A549 (cell line): ENCODE results near the gene BMP7. TPM values are rescaled to one million over a fixed set of nuclear protein-coding genes. Genes with fewer than 3 reads are reported as not detected.

ENCODE experiments used
- ATAC-seq, 2 experiments: fragments of 200-7000 bp in 1 of 2; fragments of >200 bp in 1 of 2; cut with Nextera tagmentation in 1 of 2; cut with Tn5 transposase in 1 of 2; 3 replicates each; pipeline versions ENCODE4 v1.8.0 to v1.9.1; 2018 to 2020; ENCODE audit warnings: mild to moderate bottlenecking in 1 of 2, moderate library complexity in 1 of 2
- CTCF ChIA-PET: fragments of 300-600 bp; sonication (Branson Sonifier 250); formaldehyde crosslinking; extraction: SDS; loops from one replicate; lab custom pipeline; 2021; ENCODE audit warnings: antibody characterized with exemption, inconsistent platforms; lab: Yijun Ruan, JAX
- POLR2A ChIA-PET: fragments of 350-600 bp; formaldehyde crosslinking; extraction: SDS; loops from one replicate; lab custom pipeline; 2021; ENCODE audit warnings: antibody characterized with exemption, inconsistent platforms; lab: Yijun Ruan, JAX
- DNase-seq, 2 experiments: peaks; one replicate each; pipeline versions ENCODE4 v3.0.0 to v3.0.0-alpha.2; 2011 to 2016; ENCODE audit warnings: low read depth in 1 of 2, low spot score in 1 of 2
- FAIRE-seq: peaks from 2 replicates; lab custom pipeline; 2011; peaks lifted over from hg19 to GRCh38; lab: Jason Lieb, UNC
- H3K27ac ChIP-seq, 2 experiments: fragments of >200 bp; sonication (Bioruptor Twin); formaldehyde crosslinking; 3 replicates each; pipeline ENCODE4 v1.5.1; 2016 to 2017
- H3K4me1 ChIP-seq: fragments of >200 bp; sonication (Bioruptor Twin); formaldehyde crosslinking; 3 replicates; pipeline ENCODE4 v1.6.1; 2016
- H3K4me2 ChIP-seq: fragments of >200 bp; sonication (Bioruptor Twin); formaldehyde crosslinking; 3 replicates; pipeline ENCODE4 v1.6.1; 2016
- H3K4me3 ChIP-seq: fragments of >200 bp; sonication (Bioruptor Twin); formaldehyde crosslinking; 3 replicates; pipeline ENCODE4 v1.5.1; 2016
- H3K9me3 ChIP-seq: fragments of >200 bp; sonication (Bioruptor Twin); formaldehyde crosslinking; 3 replicates; pipeline ENCODE4 v1.6.1; 2016
- BHLHE40 ChIP-seq: IDR thresholded peaks from 2 replicates; pipeline ENCODE4 v1.6.1; 2012; ENCODE audit warnings: low read depth, low read length, inconsistent platforms
- CBX8 ChIP-seq: fragments of 200-600 bp; sonication (generic); IDR thresholded peaks from 2 replicates; pipeline ENCODE4 v1.6.1; 2016
- CHD4 ChIP-seq: fragments of 200-600 bp; sonication (generic); IDR thresholded peaks from 2 replicates; pipeline ENCODE4 v1.6.1; 2016; ENCODE audit warnings: antibody characterized with exemption, mild to moderate bottlenecking, borderline replicate concordance
- ESRRA ChIP-seq: fragments of 150-350 bp; IDR thresholded peaks from 2 replicates; pipeline ENCODE4 v1.6.1; 2014; ENCODE audit warnings: mild to moderate bottlenecking, low read length, borderline replicate concordance
- FOSB ChIP-seq: fragments of 250-450 bp; sonication (Bioruptor Pico); IDR thresholded peaks from 2 replicates; pipeline ENCODE4 v1.5.0; 2020; ENCODE audit warnings: mild to moderate bottlenecking, moderate library complexity
- KDM1A ChIP-seq: fragments of 200-600 bp; sonication (generic); IDR thresholded peaks from 2 replicates; pipeline ENCODE4 v1.6.1; 2016; ENCODE audit warnings: low read depth, mild to moderate bottlenecking
- MAZ ChIP-seq: fragments of 150-350 bp; IDR thresholded peaks from 2 replicates; pipeline ENCODE4 v1.6.1; 2014; ENCODE audit warnings: antibody characterized with exemption, low read depth, low read length, borderline replicate concordance
- MYC ChIP-seq: IDR thresholded peaks from 2 replicates; pipeline ENCODE4 v1.6.1; 2012; ENCODE audit warnings: mild to moderate bottlenecking, inconsistent platforms, low read length, improper control_type of control experiment, borderline replicate concordance
- NR3C1 ChIP-seq: fragments of >200 bp; sonication (Bioruptor Twin); formaldehyde crosslinking; IDR thresholded peaks from 3 replicates; pipeline ENCODE4 v1.6.1; 2017
- POLR2A ChIP-seq: IDR thresholded peaks from 2 replicates; pipeline ENCODE4 v1.6.1; 2012; ENCODE audit warnings: mild to moderate bottlenecking, low read length
- POLR2AphosphoS2 ChIP-seq: conservative IDR thresholded peaks from 2 replicates; pipeline ENCODE4 v1.6.1; 2012; ENCODE audit warnings: low read length, improper control_type of control experiment, inconsistent platforms
- RAD21 ChIP-seq, 2 experiments: fragments of >200 bp in 1 of 2; sonication (Bioruptor Twin) in 1 of 2; formaldehyde crosslinking in 1 of 2; IDR thresholded peaks in 1 of 2; conservative IDR thresholded peaks in 1 of 2; 2 replicates in 1 of 2; 3 replicates in 1 of 2; pipeline ENCODE4 v1.6.1; 2012 to 2018; ENCODE audit warnings: inconsistent platforms in 1 of 2
- TFCP2L1 ChIP-seq: fragments of 250-450 bp; sonication (Bioruptor Pico); IDR thresholded peaks from 2 replicates; pipeline ENCODE4 v1.5.0; 2021; ENCODE audit warnings: mild to moderate bottlenecking
- ZFP36 ChIP-seq: fragments of 450-650 bp; IDR thresholded peaks from 2 replicates; pipeline ENCODE4 v1.6.1; 2014; ENCODE audit warnings: borderline replicate concordance; ENCODE audit not compliant: partially characterized antibody
- ZNF302 ChIP-seq: fragments of 250-450 bp; sonication (Bioruptor Pico); IDR thresholded peaks from 2 replicates; pipeline ENCODE4 v1.9.0; 2021; ENCODE audit warnings: inconsistent platforms, mild to moderate bottlenecking, moderate library complexity
- WGBS: methylation state at CpG from one replicate; pipeline ENCODE4 v1.1.6; 2017; ENCODE audit errors: missing lambda C conversion rate; 5-methylcytosine and 5-hydroxymethylcytosine counted together
- polyA plus RNA-seq, 4 experiments: library from polyadenylated mRNA; depleted of rRNA in 3 of 4; stranded (reverse); fragments of >200 nt; fragmentation: RNase III in 1 of 4; extraction: RNeasy Plus Mini Kit Qiagen cat#74134 plus additional on column Dnase treatment in 1 of 4; gene quantifications; 2 replicates in 3 of 4; 3 replicates in 1 of 4; pipeline ENCODE4 v1.2.3, GENCODE V29; 2011 to 2017
- TF ChIP-seq, protein P1 (sequence below): fragments of >200 bp; sonication (Bioruptor Twin); formaldehyde crosslinking; IDR thresholded peaks from 2 replicates; pipeline ENCODE4 v1.6.1; 2016
- TF ChIP-seq, protein P2 (sequence below): IDR thresholded peaks from 2 replicates; pipeline ENCODE4 v1.6.1; 2012
- TF ChIP-seq, protein P3 (sequence below): fragments of 150-350 bp; IDR thresholded peaks from 2 replicates; pipeline ENCODE4 v1.6.1; 2014; ENCODE audit warnings: low read depth, mild to moderate bottlenecking, low read length
- TF ChIP-seq, protein P4 (sequence below): fragments of 250-450 bp; sonication (Bioruptor Pico); IDR thresholded peaks from 2 replicates; pipeline ENCODE4 v1.5.0; 2020; ENCODE audit warnings: low read depth, mild to moderate bottlenecking, moderate library complexity
- TF ChIP-seq, protein P5 (sequence below): fragments of 250-450 bp; sonication (Bioruptor Pico); IDR thresholded peaks from 2 replicates; pipeline ENCODE4 v1.5.0; 2021; ENCODE audit warnings: mild to moderate bottlenecking, moderate library complexity, borderline replicate concordance
- TF ChIP-seq, protein P6 (sequence below): IDR thresholded peaks from 2 replicates; pipeline ENCODE4 v1.6.1; 2012
- TF ChIP-seq, protein P7 (sequence below): fragments of 450-650 bp; IDR thresholded peaks from 2 replicates; pipeline ENCODE4 v1.6.1; 2014; ENCODE audit warnings: antibody characterized with exemption

BMP7 gene
- polyA plus RNA-seq, 2 of the 4 experiments (the other 2 are of a cell fraction) = 0.08 to 0.22 TPM

DNA sequence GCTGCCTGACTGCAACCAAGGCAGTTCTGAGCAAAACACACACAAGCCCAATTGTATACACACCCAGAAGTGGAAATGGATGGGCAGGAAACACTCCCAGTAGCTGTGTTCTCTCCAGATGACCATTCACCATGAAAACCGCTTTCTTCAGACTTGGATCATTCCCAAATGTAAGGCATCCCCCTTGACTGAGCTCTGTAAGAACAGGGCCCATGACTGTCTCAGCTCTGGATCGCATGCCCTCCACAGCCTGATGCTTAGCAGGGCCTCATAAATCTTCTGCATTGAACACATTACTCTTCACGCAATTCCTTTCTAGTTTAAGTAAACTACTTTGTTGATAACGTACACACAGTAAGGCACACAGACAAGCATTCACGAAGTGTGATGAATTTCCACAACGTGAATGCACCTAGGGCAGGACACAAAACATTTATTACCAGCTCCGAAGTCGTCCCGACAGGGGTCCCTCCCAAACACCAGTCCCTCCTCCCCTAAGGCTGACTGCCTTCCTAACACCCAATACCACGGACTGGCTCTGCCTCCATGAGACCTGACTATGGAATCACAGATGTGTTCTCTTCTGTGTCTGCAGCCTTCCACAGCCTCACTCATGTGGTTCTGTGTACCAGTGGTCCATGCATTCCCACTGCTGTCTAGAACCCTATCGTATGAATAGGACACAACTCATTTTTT is 31.7 kb downstream of the BMP7 start:
- ATAC-seq = no peak
- H3K4me1 ChIP-seq = no peaks in the 10 kb centered on the region
- no peak for FAIRE-seq
- no peak overlapping the region for H3K4me2 ChIP-seq
- DNase-seq = no peak
- H3K9me3 ChIP-seq = no peaks in the 10 kb centered on the region
- TF ChIP-seq ZNF302 (no peak), NR3C1 (no peak), POLR2A (no peak)
- ChIA-PET POLR2A (no interaction called here), CTCF (interaction anchor here (1.9 kb wide), 1 partner anchor 11 kb away, joined by 6 read pairs; no protein-coding TSS in a partner anchor)
- WGBS = 28% methylated on average over 11 of the region's 11 CpGs
- H3K27ac ChIP-seq = no peak overlapping the region
- H3K4me3 ChIP-seq = no peak overlapping the region

DNA sequence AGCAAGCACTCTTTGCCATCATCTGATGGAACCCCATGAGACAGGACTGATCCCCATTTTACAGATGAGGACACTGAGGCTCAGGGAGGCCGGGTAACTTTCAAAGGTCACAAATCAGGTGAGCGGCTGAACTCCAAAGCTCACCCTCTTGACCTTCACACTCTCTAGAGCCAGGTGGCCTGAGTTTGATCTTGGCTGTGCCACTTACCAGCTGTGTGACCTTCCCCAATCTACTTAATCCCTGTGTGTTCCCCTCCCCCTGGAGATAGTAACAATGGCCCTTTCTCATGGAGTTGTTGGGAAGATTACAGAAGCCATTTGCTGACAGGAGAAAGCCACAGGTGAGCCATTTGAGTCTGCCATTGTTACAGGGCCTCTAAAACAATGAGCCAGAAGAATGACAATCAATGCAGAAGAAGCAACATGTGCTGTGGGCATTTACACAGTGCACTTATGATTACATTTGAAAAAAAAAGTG is 34.5 kb downstream of the BMP7 start:
- POLR2A ChIA-PET = no interaction called here
- Histone ChIP-seq H3K27ac (no peak overlapping the region), H3K9me3 (no peaks in the 10 kb centered on the region), H3K4me2 (no peak overlapping the region), H3K4me3 (no peak overlapping the region)
- no peak for DNase-seq
- FAIRE-seq = no peak
- TF ChIP-seq, protein P1, sequence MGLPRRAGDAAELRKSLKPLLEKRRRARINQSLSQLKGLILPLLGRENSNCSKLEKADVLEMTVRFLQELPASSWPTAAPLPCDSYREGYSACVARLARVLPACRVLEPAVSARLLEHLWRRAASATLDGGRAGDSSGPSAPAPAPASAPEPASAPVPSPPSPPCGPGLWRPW = no peak
- no peak for TF ChIP-seq RAD21 (conservative IDR thresholded peaks at IDR 0.05 in 1 of 2, IDR thresholded peaks at IDR 0.05 in 1 of 2)
- no peak for TF ChIP-seq POLR2AphosphoS2
- TF ChIP-seq, protein P2, sequence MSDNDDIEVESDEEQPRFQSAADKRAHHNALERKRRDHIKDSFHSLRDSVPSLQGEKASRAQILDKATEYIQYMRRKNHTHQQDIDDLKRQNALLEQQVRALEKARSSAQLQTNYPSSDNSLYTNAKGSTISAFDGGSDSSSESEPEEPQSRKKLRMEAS = no peak
- no peak for TF ChIP-seq CBX8
- no peak for TF ChIP-seq ZFP36
- TF ChIP-seq BHLHE40 = no peak
- TF ChIP-seq, all 56 proteins: peak for 0
- CTCF ChIA-PET = no interaction called here
- 55% methylated on average over 2 of the region's 2 CpGs for WGBS
- ATAC-seq = no peak
- H3K4me1 ChIP-seq = no peaks in the 10 kb centered on the region

DNA sequence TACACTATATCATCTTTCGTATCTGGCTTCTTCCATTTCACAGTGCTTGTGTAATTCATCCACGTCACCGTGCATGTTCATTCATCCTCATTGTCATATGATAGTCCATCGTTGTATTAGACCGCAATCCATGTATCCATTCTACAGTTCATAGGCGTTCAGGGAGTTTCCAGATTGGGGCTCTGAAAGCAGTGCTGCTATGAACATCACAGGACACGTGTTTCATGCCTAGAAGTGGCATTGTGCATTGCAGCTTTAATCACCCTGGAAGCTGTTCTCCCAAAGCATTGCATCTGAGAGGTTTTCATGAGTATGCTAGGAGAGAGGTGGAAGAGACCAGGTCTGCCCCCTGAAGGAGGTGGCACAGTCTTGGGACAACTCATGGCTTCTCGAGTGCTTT is 35.3 kb downstream of the BMP7 start:
- Histone ChIP-seq H3K9me3 (no peaks in the 10 kb centered on the region), H3K27ac (no peak overlapping the region), H3K4me3 (no peak overlapping the region), H3K4me2 (no peak overlapping the region), H3K4me1 (no peaks in the 10 kb centered on the region)
- FAIRE-seq (no peak), ATAC-seq (no peak), DNase-seq (no peak)
- POLR2A ChIA-PET = no interaction called here
- CTCF ChIA-PET = interaction anchor here (1.1 kb wide), 1 partner anchor 11 kb away, joined by 3 read pairs; no protein-coding TSS in a partner anchor
- WGBS = 19% methylated on average over 8 of the region's 8 CpGs
- TF ChIP-seq ESRRA = no peak
- TF ChIP-seq MYC = no peak
- TF ChIP-seq, protein P1 = no peak

DNA sequence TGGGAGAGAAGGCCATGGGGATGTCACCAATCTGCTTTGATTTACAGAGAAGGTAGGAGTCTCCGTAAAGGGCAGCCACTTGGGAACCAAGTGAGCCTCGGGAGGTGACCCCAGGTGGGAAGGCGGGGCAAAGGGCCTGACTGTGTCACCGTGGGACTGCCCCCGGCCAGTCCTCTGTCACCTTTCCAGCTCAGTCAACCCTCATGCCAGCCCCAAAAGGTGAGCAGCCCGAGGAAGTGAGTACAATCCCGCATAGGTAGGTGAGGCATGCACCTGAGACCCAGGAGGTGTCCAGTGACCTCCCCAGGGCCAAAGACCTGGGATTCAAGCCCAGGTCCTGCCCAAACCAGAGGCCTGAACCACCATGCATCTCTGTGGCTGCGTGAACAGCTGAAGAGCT is 36.2 kb downstream of the BMP7 start:
- DNase-seq (no peak), ATAC-seq (no peak), FAIRE-seq (no peak)
- WGBS = 24% methylated on average over 7 of the region's 8 CpGs
- H3K27ac ChIP-seq = no peak overlapping the region
- H3K4me2 ChIP-seq = no peak overlapping the region
- POLR2A ChIA-PET = no interaction called here
- no peak overlapping the region for H3K4me3 ChIP-seq
- H3K4me1 ChIP-seq = no peaks in the 10 kb centered on the region
- CTCF ChIA-PET = interaction anchor here (1.1 kb wide), 1 partner anchor 12 kb away, joined by 3 read pairs; no protein-coding TSS in a partner anchor
- no peaks in the 10 kb centered on the region for H3K9me3 ChIP-seq
- TF ChIP-seq, protein P3, sequence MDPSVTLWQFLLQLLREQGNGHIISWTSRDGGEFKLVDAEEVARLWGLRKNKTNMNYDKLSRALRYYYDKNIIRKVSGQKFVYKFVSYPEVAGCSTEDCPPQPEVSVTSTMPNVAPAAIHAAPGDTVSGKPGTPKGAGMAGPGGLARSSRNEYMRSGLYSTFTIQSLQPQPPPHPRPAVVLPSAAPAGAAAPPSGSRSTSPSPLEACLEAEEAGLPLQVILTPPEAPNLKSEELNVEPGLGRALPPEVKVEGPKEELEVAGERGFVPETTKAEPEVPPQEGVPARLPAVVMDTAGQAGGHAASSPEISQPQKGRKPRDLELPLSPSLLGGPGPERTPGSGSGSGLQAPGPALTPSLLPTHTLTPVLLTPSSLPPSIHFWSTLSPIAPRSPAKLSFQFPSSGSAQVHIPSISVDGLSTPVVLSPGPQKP = no peak
- TF ChIP-seq, protein P4, sequence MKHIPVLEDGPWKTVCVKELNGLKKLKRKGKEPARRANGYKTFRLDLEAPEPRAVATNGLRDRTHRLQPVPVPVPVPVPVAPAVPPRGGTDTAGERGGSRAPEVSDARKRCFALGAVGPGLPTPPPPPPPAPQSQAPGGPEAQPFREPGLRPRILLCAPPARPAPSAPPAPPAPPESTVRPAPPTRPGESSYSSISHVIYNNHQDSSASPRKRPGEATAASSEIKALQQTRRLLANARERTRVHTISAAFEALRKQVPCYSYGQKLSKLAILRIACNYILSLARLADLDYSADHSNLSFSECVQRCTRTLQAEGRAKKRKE = no peak
- no peak for TF ChIP-seq KDM1A
- TF ChIP-seq TFCP2L1 = no peak
- no peak for TF ChIP-seq MAZ
- TF ChIP-seq, protein P5, sequence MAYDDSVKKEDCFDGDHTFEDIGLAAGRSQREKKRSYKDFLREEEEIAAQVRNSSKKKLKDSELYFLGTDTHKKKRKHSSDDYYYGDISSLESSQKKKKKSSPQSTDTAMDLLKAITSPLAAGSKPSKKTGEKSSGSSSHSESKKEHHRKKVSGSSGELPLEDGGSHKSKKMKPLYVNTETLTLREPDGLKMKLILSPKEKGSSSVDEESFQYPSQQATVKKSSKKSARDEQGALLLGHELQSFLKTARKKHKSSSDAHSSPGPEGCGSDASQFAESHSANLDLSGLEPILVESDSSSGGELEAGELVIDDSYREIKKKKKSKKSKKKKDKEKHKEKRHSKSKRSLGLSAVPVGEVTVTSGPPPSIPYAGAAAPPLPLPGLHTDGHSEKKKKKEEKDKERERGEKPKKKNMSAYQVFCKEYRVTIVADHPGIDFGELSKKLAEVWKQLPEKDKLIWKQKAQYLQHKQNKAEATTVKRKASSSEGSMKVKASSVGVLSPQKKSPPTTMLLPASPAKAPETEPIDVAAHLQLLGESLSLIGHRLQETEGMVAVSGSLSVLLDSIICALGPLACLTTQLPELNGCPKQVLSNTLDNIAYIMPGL (CRISPR knock-in tag) = no peak
- TF ChIP-seq ESRRA = no peak
- no peak for TF ChIP-seq CHD4
- TF ChIP-seq, protein P6, sequence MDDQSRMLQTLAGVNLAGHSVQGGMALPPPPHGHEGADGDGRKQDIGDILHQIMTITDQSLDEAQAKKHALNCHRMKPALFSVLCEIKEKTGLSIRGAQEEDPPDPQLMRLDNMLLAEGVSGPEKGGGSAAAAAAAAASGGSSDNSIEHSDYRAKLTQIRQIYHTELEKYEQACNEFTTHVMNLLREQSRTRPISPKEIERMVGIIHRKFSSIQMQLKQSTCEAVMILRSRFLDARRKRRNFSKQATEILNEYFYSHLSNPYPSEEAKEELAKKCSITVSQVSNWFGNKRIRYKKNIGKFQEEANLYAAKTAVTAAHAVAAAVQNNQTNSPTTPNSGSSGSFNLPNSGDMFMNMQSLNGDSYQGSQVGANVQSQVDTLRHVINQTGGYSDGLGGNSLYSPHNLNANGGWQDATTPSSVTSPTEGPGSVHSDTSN = no peak
- no peak for TF ChIP-seq POLR2AphosphoS2
- TF ChIP-seq FOSB (CRISPR knock-in tag) = no peak
- TF ChIP-seq, protein P2 = no peak
- TF ChIP-seq, protein P7, sequence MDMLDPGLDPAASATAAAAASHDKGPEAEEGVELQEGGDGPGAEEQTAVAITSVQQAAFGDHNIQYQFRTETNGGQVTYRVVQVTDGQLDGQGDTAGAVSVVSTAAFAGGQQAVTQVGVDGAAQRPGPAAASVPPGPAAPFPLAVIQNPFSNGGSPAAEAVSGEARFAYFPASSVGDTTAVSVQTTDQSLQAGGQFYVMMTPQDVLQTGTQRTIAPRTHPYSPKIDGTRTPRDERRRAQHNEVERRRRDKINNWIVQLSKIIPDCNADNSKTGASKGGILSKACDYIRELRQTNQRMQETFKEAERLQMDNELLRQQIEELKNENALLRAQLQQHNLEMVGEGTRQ = no peak
